B cell (primary cell): ENCODE measurements around the gene TSPAN16. TPM values are rescaled to one million over a fixed set of nuclear protein-coding genes. Genes with fewer than 3 reads are reported as not detected.

ENCODE experiments used
- ATAC-seq: fragments of 200-7000 bp; cut with Tn5 transposase; one replicate; pipeline ENCODE4 v1.10.0; 2021; ENCODE audit warnings: low read depth, mild to moderate bottlenecking, moderate number of reproducible peaks, moderate library complexity
- CTCF ChIA-PET: fragments of 350-600 bp; sonication (Branson Sonifier 250); formaldehyde crosslinking; loops from one replicate; lab custom pipeline; 2021; ENCODE audit warnings: antibody characterized with exemption, inconsistent platforms; lab: Charles Lee
- POLR2A ChIA-PET: fragments of 350-600 bp; sonication (Branson Sonifier 250); formaldehyde crosslinking; loops from one replicate; lab custom pipeline; 2021; ENCODE audit warnings: antibody characterized with exemption; lab: Charles Lee
- DNase-seq: peaks from one replicate; pipeline ENCODE4 v3.0.0; 2013
- H2AFZ ChIP-seq: 2 replicates; pipeline ENCODE4 v1.6.1; 2012; ENCODE audit warnings: mild to moderate bottlenecking, low read depth, low read length; ENCODE audit not compliant: insufficient read depth, poor library complexity, severe bottlenecking
- H3K27ac ChIP-seq, 2 donors: 1 replicate in 1 of 2; 2 replicates in 1 of 2; pipeline ENCODE4 v1.5.1; 2012 to 2013; ENCODE audit warnings: low read length in 2 of 2, mild to moderate bottlenecking in 2 of 2, moderate library complexity in 1 of 2
- H3K27me3 ChIP-seq, 4 experiments: fragments of 200-600 bp in 1 of 4; sonication (generic) in 1 of 4; replicated peaks in 1 of 4; 1 replicate in 2 of 4; 2 replicates in 2 of 4; pipeline versions ENCODE4 v1.6.1 to v1.7.0; 2013 to 2016; ENCODE audit warnings: low read length in 3 of 4, mild to moderate bottlenecking in 2 of 4, mixed read lengths in 1 of 4, moderate library complexity in 1 of 4; ENCODE audit not compliant: insufficient read depth in 4 of 4, control insufficient read depth in 3 of 4; ENCODE audit errors: control extremely low read depth in 1 of 4
- H3K36me3 ChIP-seq, 2 experiments: replicated peaks in 1 of 2; 1 replicate in 1 of 2; 2 replicates in 1 of 2; pipeline versions ENCODE4 v1.6.1 to v1.7.1; 2013; ENCODE audit warnings: low read length in 1 of 2; ENCODE audit not compliant: insufficient read depth in 2 of 2, control insufficient read depth in 1 of 2; ENCODE audit errors: control extremely low read depth in 1 of 2, extremely low read depth in 1 of 2
- H3K4me1 ChIP-seq, 2 donors: fragments of 200-600 bp in 1 of 2; sonication (generic) in 1 of 2; 1 replicate in 1 of 2; 2 replicates in 1 of 2; pipeline versions ENCODE4 v1.5.1 to v1.6.1; 2013 to 2017; ENCODE audit warnings: low read length in 2 of 2; ENCODE audit not compliant: control insufficient read depth in 2 of 2, insufficient read depth in 2 of 2
- H3K4me2 ChIP-seq: replicated peaks from 2 replicates; pipeline ENCODE3; 2012; ENCODE audit warnings: mild to moderate bottlenecking, low read depth, low read length; ENCODE audit not compliant: poor library complexity, severe bottlenecking
- H3K4me3 ChIP-seq, 5 experiments: fragments of 200-600 bp in 1 of 5; sonication (generic) in 1 of 5; 1 replicate in 3 of 5; 2 replicates in 2 of 5; pipeline versions ENCODE4 v1.5.1 to v1.7.0; 2011 to 2016; ENCODE audit warnings: low read length in 4 of 5, mild to moderate bottlenecking in 4 of 5, low read depth in 2 of 5, control low read depth in 1 of 5, moderate library complexity in 1 of 5; ENCODE audit not compliant: insufficient read depth in 1 of 5; ENCODE audit errors: control extremely low read depth in 1 of 5, extremely low read depth in 1 of 5
- H3K79me2 ChIP-seq: fragments of 200-600 bp; sonication (generic); one replicate; pipeline ENCODE4 v1.6.0; 2016; ENCODE audit warnings: low read length; ENCODE audit not compliant: control insufficient read depth, insufficient read depth
- H3K9ac ChIP-seq: fragments of 200-600 bp; sonication (generic); 2 replicates; pipeline ENCODE4 v1.6.1; 2017; ENCODE audit warnings: mild to moderate bottlenecking, low read length, moderate library complexity
- H3K9me3 ChIP-seq, 3 donors: one replicate each; pipeline versions ENCODE4 v1.6.1 to v1.7.1; 2013; ENCODE audit warnings: low read length in 2 of 3; ENCODE audit not compliant: control insufficient read depth in 2 of 3, insufficient read depth in 1 of 3; ENCODE audit errors: control extremely low read depth in 1 of 3
- H4K20me1 ChIP-seq: 2 replicates; pipeline ENCODE4 v1.6.0; 2012; ENCODE audit warnings: mild to moderate bottlenecking, low read length; ENCODE audit not compliant: insufficient read depth, control insufficient read depth, poor library complexity, severe bottlenecking
- H3K27ac Mint-ChIP-seq: one replicate; pipeline ENCODE4 v1.8.0; 2021; ENCODE audit warnings: mixed read lengths
- H3K27me3 Mint-ChIP-seq: one replicate; pipeline ENCODE4 v1.8.0; 2021; ENCODE audit warnings: mixed read lengths
- H3K4me1 Mint-ChIP-seq: one replicate; pipeline ENCODE4 v1.8.0; 2021; ENCODE audit warnings: mixed read lengths
- H3K4me3 Mint-ChIP-seq: one replicate; pipeline ENCODE4 v1.8.0; 2021; ENCODE audit warnings: mixed read lengths
- H3K9me3 Mint-ChIP-seq: one replicate; pipeline ENCODE4 v1.8.0; 2022; ENCODE audit warnings: mixed read lengths; ENCODE audit not compliant: insufficient read depth
- CTCF ChIP-seq: fragments of 200-600 bp; IDR thresholded peaks from one replicate; pipeline ENCODE4 v1.8.0; 2022; ENCODE audit warnings: antibody characterized with exemption, mild to moderate bottlenecking
- EZH2 ChIP-seq: IDR thresholded peaks from 2 replicates; pipeline ENCODE4 v1.6.1; 2012; ENCODE audit warnings: borderline replicate concordance, low read depth, mild to moderate bottlenecking, moderate library complexity, low read length; ENCODE audit not compliant: insufficient read depth, poor library complexity, severe bottlenecking
- WGBS: methylation state at CpG from one replicate; pipeline ENCODE4 v1.1.5; 2013; ENCODE audit warnings: missing lambda C conversion rate; ENCODE audit not compliant: insufficient coverage; 5-methylcytosine and 5-hydroxymethylcytosine counted together
- intact Hi-C: fragments of 100-400 bp; cut with micrococcal nuclease; formaldehyde crosslinking; loops from one replicate; pipeline ENCODE4 v1.10.0; 2022
- polyA plus RNA-seq: library from polyadenylated mRNA; depleted of rRNA; stranded (reverse); fragments of >200 nt; gene quantifications from 2 replicates; pipeline ENCODE4 v1.2.3, GENCODE V29; 2012
- total RNA-seq, 2 donors: library from RNA; stranded (reverse); fragments of 120-200 nt in 1 of 2; gene quantifications; 1 replicate in 1 of 2; 2 replicates in 1 of 2; pipeline versions ENCODE4 v1.2.3 to v1.2.4, GENCODE V29; 2013 to 2022

TSPAN16 gene
- total and polyA plus RNA-seq, 2 donors (not counting 1 experiment from before 2014, with no cell fraction given), result not detected

GRCh38 chr19:11254666-11255065, 41.3 kb upstream of the TSPAN16 start:
- Histone ChIP-seq H3K27ac (no peak overlapping the region), H3K4me3 (no peak overlapping the region), H4K20me1 (no peaks in the 10 kb centered on the region), H3K9me3 (peaks cover 0 to 6% (median 0%) of the 10 kb centered on the region in 3 donors), H3K4me1 (no peaks in the 10 kb centered on the region), H3K79me2 (no peaks in the 10 kb centered on the region), H3K9ac (no peak overlapping the region), H3K36me3 (no peaks in the 10 kb centered on the region), H2AFZ (no peak overlapping the region), H3K27me3 (no peaks in the 10 kb centered on the region), H3K4me2 (no peak overlapping the region)
- no peak overlapping the region for H3K4me3 Mint-ChIP-seq
- no peak for ATAC-seq
- TF ChIP-seq EZH2 (no peak), CTCF (no peak)
- no peak overlapping the region for H3K27ac Mint-ChIP-seq
- no peaks in the 10 kb centered on the region for H3K9me3 Mint-ChIP-seq
- ChIA-PET CTCF (no interaction called here), POLR2A (no interaction called here)
- intact Hi-C loops, result no loop called here
- DNase-seq, result no peak
- no peaks in the 10 kb centered on the region for H3K4me1 Mint-ChIP-seq
- WGBS, result 78% methylated on average over 5 of the region's 5 CpGs
- H3K27me3 Mint-ChIP-seq, result no peaks in the 10 kb centered on the region

DNA sequence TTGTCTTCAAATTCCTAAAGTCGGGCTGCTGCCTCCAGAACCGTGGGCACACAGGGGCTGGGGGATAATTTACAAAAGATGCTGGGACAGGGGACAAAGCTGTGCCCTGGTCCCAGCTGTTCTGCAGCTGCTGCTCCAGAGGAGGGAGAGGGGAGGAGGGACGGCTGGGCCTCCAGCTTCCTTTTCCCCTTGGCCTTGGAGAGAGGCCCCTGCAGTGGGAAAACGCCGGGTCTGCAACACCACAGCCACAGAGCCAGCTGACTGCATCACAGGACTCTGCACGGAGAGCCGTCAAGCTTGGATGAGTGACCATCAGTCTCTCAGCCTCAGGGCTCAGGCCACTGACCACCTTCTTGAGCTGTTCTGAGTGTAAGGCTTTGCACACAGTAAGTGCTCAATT, 39.8 kb upstream of the TSPAN16 start:
- H3K27me3 Mint-ChIP-seq, result peaks cover 3% of the 10 kb centered on the region
- Histone ChIP-seq H3K27ac (no peak overlapping the region), H3K4me3 (no peak overlapping the region), H3K36me3 (no peaks in the 10 kb centered on the region), H3K9me3 (no peaks in the 10 kb centered on the region), H4K20me1 (no peaks in the 10 kb centered on the region), H3K4me2 (no peak overlapping the region), H3K27me3 (no peaks in the 10 kb centered on the region), H3K9ac (no peak overlapping the region), H3K79me2 (no peaks in the 10 kb centered on the region), H2AFZ (no peak overlapping the region), H3K4me1 (no peaks in the 10 kb centered on the region)
- no peak overlapping the region for H3K27ac Mint-ChIP-seq
- POLR2A ChIA-PET, result no interaction called here
- peaks cover 3% of the 10 kb centered on the region for H3K4me1 Mint-ChIP-seq
- no peak for ATAC-seq
- CTCF ChIA-PET, result no interaction called here
- H3K9me3 Mint-ChIP-seq, result no peaks in the 10 kb centered on the region
- TF ChIP-seq EZH2 (no peak), CTCF (no peak)
- intact Hi-C loops, result no loop called here
- H3K4me3 Mint-ChIP-seq, result no peak overlapping the region
- no peak for DNase-seq
- 16% methylated on average over 7 of the region's 7 CpGs for WGBS
